OCI-LY1 (cell line): Measurements from ENCODE around the gene IGSF8.

Experiments used
- H2AFZ ChIP-seq: fragments of 200-600 bp; sonication (generic), shearing (Covaris generic); 2 replicates; pipeline ENCODE4 v1.6.0; 2014; ENCODE audit warnings: antibody characterized with exemption, mild to moderate bottlenecking, low read length
- H3F3A ChIP-seq: fragments of 200-600 bp; sonication (generic), shearing (Covaris generic); 2 replicates; pipeline ENCODE4 v1.6.0; 2014; ENCODE audit warnings: mild to moderate bottlenecking, antibody characterized with exemption, low read length, moderate library complexity; ENCODE audit not compliant: insufficient read depth
- H3K27ac ChIP-seq: fragments of 200-600 bp; sonication (generic); 2 replicates; pipeline ENCODE4 v1.5.1; 2014; ENCODE audit warnings: low read length, mixed run types, mild to moderate bottlenecking, low read depth; ENCODE audit not compliant: poor library complexity, severe bottlenecking
- H3K27me3 ChIP-seq: fragments of 200-600 bp; sonication (generic); 2 replicates; pipeline ENCODE4 v1.6.0; 2014; ENCODE audit warnings: antibody characterized with exemption, mild to moderate bottlenecking, low read length, moderate library complexity; ENCODE audit not compliant: insufficient read depth
- H3K36me3 ChIP-seq: fragments of 200-600 bp; sonication (generic); 2 replicates; pipeline ENCODE4 v1.6.1; 2014; ENCODE audit warnings: mild to moderate bottlenecking, antibody characterized with exemption, low read length, moderate library complexity, mixed read lengths; ENCODE audit not compliant: insufficient read depth
- H3K4me1 ChIP-seq: fragments of 200-600 bp; sonication (generic); 2 replicates; pipeline ENCODE4 v1.5.1; 2014; ENCODE audit warnings: mild to moderate bottlenecking, low read length, moderate library complexity; ENCODE audit not compliant: insufficient read depth, severe bottlenecking
- H3K4me2 ChIP-seq: fragments of 200-600 bp; sonication (generic), shearing (Covaris generic); 2 replicates; pipeline ENCODE4 v1.6.1; 2014; ENCODE audit warnings: low read length
- H3K4me3 ChIP-seq: fragments of 200-600 bp; sonication (generic); 2 replicates; pipeline ENCODE4 v1.5.1; 2014; ENCODE audit warnings: low read length, low read depth, mild to moderate bottlenecking, mixed read lengths; ENCODE audit not compliant: poor library complexity, severe bottlenecking
- H3K79me2 ChIP-seq: fragments of 200-600 bp; shearing (Covaris generic); 2 replicates; pipeline ENCODE4 v1.6.1; 2016; ENCODE audit warnings: mixed run types, low read length, mixed read lengths; ENCODE audit not compliant: insufficient read depth
- H3K9ac ChIP-seq: fragments of 200-600 bp; sonication (generic), shearing (Covaris generic); 2 replicates; pipeline ENCODE4 v1.6.1; 2014; ENCODE audit warnings: mild to moderate bottlenecking, low read length, mixed read lengths
- H3K9me2 ChIP-seq: fragments of 200-600 bp; sonication (generic), shearing (Covaris generic); 2 replicates; pipeline ENCODE4 v1.6.1; 2014; ENCODE audit warnings: low read depth, mild to moderate bottlenecking, low read length, mixed read lengths
- H3K9me3 ChIP-seq: fragments of 200-600 bp; shearing (Covaris generic); 2 replicates; pipeline ENCODE4 v1.6.1; 2014; ENCODE audit warnings: low read length, mixed read lengths
- H4K20me1 ChIP-seq: fragments of 200-600 bp; sonication (generic), shearing (Covaris generic); 2 replicates; pipeline ENCODE4 v1.6.0; 2016; ENCODE audit warnings: mild to moderate bottlenecking, low read length; ENCODE audit not compliant: insufficient read depth
- EZH2 ChIP-seq: fragments of 200-600 bp; sonication (generic), shearing (Covaris generic); IDR thresholded peaks from 2 replicates; pipeline ENCODE4 v1.8.0; 2017; ENCODE audit warnings: borderline replicate concordance, mixed run types, mild to moderate bottlenecking, antibody characterized with exemption, low read length, moderate library complexity, mixed read lengths
- TF ChIP-seq, protein P1 (sequence below): fragments of 200-600 bp; sonication (generic), shearing (Covaris generic); IDR thresholded peaks from 2 replicates; pipeline ENCODE4 v1.5.1; 2017; ENCODE audit warnings: mild to moderate bottlenecking, antibody characterized with exemption, low read length, moderate library complexity, mixed read lengths

IGSF8 gene

DNA sequence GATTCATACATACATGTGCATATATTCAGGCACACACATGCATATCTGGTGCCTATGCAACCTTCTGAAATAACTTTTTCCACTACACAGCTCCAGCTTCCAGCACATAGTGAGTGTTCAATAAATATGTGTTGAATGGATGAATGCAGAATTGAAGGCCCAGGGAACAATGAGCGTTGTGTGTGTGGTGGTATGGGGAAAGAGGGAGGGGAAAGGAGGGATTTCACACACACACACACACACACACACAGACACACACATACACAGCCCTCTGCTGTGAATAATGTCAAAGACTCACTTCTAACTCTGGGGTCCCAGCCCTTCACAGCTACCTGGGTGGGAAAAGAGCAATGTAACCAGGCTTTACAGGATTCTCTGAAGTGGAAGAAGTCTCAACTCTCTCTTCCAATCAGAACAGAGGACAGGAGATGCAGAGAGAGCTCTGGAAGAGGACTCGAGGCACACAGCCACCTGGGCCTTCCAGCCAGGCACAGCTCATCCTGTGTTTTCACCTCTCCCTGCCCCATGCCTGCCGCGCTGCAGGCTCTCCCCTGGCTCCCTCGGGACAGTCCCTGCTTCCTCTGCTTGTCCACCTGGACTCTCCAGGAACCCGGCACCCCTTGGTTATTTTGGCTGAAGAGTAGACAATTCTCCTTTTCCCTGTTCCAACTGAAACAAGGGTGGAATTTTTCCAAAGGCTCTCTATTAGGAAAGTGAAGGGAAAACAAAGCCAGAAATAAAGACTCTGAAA is 5.4 kb upstream of the IGSF8 start:
- H3K36me3 ChIP-seq = no peaks in the 10 kb centered on the region
- H2AFZ ChIP-seq = no peak overlapping the region
- no peaks in the 10 kb centered on the region for H3K79me2 ChIP-seq
- no peaks in the 10 kb centered on the region for H4K20me1 ChIP-seq
- H3K9me3 ChIP-seq = no peaks in the 10 kb centered on the region
- no peak overlapping the region for H3K9ac ChIP-seq
- TF ChIP-seq EZH2 = no peak
- TF ChIP-seq, protein P1, sequence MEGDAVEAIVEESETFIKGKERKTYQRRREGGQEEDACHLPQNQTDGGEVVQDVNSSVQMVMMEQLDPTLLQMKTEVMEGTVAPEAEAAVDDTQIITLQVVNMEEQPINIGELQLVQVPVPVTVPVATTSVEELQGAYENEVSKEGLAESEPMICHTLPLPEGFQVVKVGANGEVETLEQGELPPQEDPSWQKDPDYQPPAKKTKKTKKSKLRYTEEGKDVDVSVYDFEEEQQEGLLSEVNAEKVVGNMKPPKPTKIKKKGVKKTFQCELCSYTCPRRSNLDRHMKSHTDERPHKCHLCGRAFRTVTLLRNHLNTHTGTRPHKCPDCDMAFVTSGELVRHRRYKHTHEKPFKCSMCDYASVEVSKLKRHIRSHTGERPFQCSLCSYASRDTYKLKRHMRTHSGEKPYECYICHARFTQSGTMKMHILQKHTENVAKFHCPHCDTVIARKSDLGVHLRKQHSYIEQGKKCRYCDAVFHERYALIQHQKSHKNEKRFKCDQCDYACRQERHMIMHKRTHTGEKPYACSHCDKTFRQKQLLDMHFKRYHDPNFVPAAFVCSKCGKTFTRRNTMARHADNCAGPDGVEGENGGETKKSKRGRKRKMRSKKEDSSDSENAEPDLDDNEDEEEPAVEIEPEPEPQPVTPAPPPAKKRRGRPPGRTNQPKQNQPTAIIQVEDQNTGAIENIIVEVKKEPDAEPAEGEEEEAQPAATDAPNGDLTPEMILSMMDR = no peak
- H3K27ac ChIP-seq = no peak overlapping the region
- no peaks in the 10 kb centered on the region for H3F3A ChIP-seq
- H3K4me2 ChIP-seq = no peak overlapping the region
- no peak overlapping the region for H3K4me3 ChIP-seq
- no peaks in the 10 kb centered on the region for H3K27me3 ChIP-seq
- peaks cover 16% of the 10 kb centered on the region for H3K4me1 ChIP-seq
- H3K9me2 ChIP-seq = no peaks in the 10 kb centered on the region

DNA sequence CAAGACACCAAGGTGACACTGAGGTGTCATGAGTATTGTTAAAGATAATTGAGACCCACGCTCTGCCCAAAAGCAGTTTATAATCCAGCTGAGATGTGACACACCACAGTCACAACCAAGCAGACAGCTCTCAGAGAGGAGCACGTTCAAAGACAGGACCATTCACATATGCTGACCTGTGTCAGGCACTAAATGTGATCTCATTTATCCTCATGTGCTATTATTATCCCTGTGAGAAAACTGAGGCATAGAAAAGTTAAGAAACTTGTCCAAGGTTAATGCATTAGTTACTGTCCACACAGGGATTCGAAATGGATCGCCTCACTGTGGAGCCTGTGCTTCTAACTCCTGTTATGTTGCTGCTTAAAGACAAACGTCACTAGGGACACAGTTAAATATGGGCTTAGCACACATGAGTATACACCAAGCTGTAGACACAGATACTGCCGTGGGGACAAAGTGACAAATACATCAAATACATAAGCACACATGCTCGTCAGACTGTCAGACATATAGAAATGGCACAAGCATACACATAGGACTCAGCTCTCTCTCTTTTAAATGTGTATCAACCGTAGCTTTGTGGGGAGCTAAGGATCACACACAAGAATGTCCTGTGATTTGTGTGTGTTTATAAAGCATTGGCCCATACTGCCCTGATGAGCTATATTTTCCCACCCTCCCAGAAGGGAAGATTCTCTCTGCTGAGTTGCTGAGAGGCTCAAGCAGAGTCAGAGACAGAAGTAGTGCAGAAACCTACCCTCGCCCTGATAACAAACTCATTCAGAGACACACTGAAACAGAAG is 3.5 kb upstream of the IGSF8 start:
- H3K79me2 ChIP-seq = no peaks in the 10 kb centered on the region
- no peaks in the 10 kb centered on the region for H4K20me1 ChIP-seq
- H3K4me2 ChIP-seq = no peak overlapping the region
- peak overlapping the region; percentile 47; the same call in 1 of the 2 replicates for H2AFZ ChIP-seq
- H3K4me3 ChIP-seq = no peak overlapping the region
- H3K9ac ChIP-seq = no peak overlapping the region; the same call in 1 of the 2 replicates
- H3K4me1 ChIP-seq = peaks cover 27% of the 10 kb centered on the region
- no peaks in the 10 kb centered on the region for H3K9me2 ChIP-seq
- no peaks in the 10 kb centered on the region for H3F3A ChIP-seq
- no peaks in the 10 kb centered on the region for H3K27me3 ChIP-seq
- H3K9me3 ChIP-seq = no peaks in the 10 kb centered on the region
- H3K36me3 ChIP-seq = no peaks in the 10 kb centered on the region
- H3K27ac ChIP-seq = no peak overlapping the region
- TF ChIP-seq EZH2 = no peak
- TF ChIP-seq, protein P1 = no peak

DNA sequence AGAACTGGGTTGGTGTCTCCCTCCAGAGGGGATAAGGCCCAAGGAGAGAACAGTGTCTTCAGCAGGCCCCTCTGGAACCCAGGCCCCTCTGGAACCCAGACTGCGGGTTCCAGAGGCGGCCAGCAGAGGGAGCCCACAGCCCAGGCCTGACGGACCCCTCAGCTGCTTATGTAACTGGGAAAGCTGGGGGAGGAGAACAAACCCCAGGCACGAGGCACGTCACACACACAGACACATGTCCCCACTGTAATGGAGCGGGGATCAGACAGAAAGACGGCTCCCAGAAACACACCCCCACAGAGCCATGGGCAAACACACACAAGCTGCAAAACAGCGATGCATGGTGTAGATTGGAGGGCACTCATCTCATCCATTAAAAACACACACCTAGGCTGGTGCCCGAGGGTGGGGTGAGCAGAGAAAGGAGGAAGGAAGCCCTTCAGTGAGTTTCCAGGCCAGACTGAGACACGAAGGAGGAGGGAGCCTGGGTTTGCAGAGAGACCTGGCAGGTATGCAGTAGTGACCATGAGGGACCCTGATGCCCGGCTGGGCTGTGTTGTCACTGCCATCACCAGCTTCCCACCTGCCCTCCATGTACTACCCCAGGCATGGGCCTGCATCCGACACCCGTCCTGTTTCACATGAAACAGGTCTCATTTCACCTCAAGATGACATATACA is 2.8 kb upstream of the IGSF8 start:
- Histone ChIP-seq H3K9me3 (no peaks in the 10 kb centered on the region), H3K36me3 (no peaks in the 10 kb centered on the region), H3K9ac (peak overlapping the region; percentile 8; the same call in 1 of the 2 replicates), H3K4me1 (peaks cover 32% of the 10 kb centered on the region), H3K79me2 (no peaks in the 10 kb centered on the region), H2AFZ (peak overlapping the region; percentile 47), H3K27ac (no peak overlapping the region), H3K4me3 (peak overlapping the region; percentile 9), H3F3A (no peaks in the 10 kb centered on the region), H3K4me2 (peak overlapping the region; percentile 42), H3K9me2 (no peaks in the 10 kb centered on the region), H3K27me3 (no peaks in the 10 kb centered on the region), H4K20me1 (no peaks in the 10 kb centered on the region)
- no peak for TF ChIP-seq EZH2
- TF ChIP-seq, protein P1 = peak; percentile 94
